Measurements from ENCODE around the gene ACAP3.

DNA sequence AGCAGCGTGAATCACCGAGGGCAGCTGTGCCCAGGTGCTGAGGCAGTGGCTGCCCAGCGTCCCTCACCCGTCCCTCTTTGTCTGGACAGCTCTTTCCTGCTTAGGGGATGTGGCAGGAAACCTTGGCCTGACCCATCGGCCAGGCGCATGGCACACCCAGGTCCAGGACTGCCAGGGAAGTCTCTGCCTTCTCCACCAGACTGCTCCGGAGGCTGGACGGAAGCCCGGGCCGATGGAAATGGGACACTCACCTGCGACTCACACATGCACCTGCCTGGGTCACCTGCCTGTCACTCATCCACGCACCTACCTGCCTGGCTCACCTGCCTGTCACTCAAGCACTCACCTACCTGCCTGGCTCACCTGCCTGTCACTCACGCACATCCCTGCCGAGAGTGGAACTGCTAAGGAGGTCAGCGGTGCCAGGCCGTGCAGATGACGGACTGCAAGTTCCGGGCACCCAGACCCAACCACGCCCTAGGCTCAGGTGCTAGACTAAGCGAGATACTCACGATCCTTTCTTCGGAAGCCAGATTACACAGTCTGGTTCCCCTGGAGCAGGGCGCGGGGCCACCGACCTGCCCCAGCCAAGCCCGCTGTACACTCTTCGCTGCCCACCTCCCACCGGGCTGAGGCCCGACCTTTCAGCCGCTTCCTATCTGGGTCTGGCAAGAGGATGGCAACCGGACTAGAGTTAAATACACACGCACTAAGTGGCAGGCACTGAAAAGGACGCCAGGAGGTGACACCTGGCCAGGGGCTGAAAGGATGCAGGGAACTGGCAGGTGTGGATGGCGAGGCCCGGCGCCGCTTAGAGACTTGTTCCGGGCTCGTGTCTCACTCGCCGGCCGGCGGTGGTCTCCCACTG, 35.2 kb downstream of the ACAP3 start:
- no peak for TF ChIP-seq POLR2A (IDR thresholded peaks at IDR 0.05)
- TF ChIP-seq, protein P1, sequence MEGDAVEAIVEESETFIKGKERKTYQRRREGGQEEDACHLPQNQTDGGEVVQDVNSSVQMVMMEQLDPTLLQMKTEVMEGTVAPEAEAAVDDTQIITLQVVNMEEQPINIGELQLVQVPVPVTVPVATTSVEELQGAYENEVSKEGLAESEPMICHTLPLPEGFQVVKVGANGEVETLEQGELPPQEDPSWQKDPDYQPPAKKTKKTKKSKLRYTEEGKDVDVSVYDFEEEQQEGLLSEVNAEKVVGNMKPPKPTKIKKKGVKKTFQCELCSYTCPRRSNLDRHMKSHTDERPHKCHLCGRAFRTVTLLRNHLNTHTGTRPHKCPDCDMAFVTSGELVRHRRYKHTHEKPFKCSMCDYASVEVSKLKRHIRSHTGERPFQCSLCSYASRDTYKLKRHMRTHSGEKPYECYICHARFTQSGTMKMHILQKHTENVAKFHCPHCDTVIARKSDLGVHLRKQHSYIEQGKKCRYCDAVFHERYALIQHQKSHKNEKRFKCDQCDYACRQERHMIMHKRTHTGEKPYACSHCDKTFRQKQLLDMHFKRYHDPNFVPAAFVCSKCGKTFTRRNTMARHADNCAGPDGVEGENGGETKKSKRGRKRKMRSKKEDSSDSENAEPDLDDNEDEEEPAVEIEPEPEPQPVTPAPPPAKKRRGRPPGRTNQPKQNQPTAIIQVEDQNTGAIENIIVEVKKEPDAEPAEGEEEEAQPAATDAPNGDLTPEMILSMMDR (IDR thresholded peaks at IDR 0.05) = no peak

Data from lower leg skin (tissue), 3 donors.